Heart left ventricle (tissue), 13 donors: ENCODE results near the gene CCDC54.

Experiments
- POLR2A ChIP-seq, 2 donors: fragments of 450-650 bp; IDR thresholded peaks; one replicate each; pipeline ENCODE4 v1.6.1; 2017; ENCODE audit warnings: antibody characterized with exemption in 2 of 2, mild to moderate bottlenecking in 2 of 2, moderate library complexity in 2 of 2
- TF ChIP-seq, protein P1 (sequence below), 12 donors: fragments of 200-600 bp; sonication (generic) in 4 of 12; IDR thresholded peaks; one replicate each; pipeline versions ENCODE4 v1.5.0 to v1.8.0; 2018 to 2022; ENCODE audit warnings: antibody characterized with exemption in 12 of 12, mild to moderate bottlenecking in 5 of 12
- donor health status: ischemic (EF 13 %, LVEDD 7.1; RV severe dilation, severe dysfunction).
- donor health status: DM: no; HTN: yes; CAD: no.
- donor health status: DM: no; HTN: no; CAD: no.
- donor health status: ischemic (EF 25% LVEDD 6.9; RV normal size, moderate dysfunction).
- donor health status: ischemic (EF 25% LVEDD 5.7; RV mildly dilated, moderate dysfunction).
- donor health status: ischemic (EF 35%, LVEDD 5.7; RV mildly dilated, moderate dysfunction).
- donor health status: nonischemic (EF 11% LVEDD 7.7; RV severe dilation, severe dysfunction).
- donor health status: DM: yes; HTN: yes; CAD: no.
- donor health status: PGD.
- donor health status: ischemic (EF 29% LVEDD 5.4; RV normal size, mild dysfunction).
- donor health status: nonischemic (EF 23%, LVEDD 6.1; RV moderate dilation, normal function).

GRCh38 chr3:107344722-107345121 lies 32.5 kb upstream of the CCDC54 start:
- TF ChIP-seq, protein P1, sequence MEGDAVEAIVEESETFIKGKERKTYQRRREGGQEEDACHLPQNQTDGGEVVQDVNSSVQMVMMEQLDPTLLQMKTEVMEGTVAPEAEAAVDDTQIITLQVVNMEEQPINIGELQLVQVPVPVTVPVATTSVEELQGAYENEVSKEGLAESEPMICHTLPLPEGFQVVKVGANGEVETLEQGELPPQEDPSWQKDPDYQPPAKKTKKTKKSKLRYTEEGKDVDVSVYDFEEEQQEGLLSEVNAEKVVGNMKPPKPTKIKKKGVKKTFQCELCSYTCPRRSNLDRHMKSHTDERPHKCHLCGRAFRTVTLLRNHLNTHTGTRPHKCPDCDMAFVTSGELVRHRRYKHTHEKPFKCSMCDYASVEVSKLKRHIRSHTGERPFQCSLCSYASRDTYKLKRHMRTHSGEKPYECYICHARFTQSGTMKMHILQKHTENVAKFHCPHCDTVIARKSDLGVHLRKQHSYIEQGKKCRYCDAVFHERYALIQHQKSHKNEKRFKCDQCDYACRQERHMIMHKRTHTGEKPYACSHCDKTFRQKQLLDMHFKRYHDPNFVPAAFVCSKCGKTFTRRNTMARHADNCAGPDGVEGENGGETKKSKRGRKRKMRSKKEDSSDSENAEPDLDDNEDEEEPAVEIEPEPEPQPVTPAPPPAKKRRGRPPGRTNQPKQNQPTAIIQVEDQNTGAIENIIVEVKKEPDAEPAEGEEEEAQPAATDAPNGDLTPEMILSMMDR (IDR thresholded peaks at IDR 0.05) = no peak
- TF ChIP-seq POLR2A (IDR thresholded peaks at IDR 0.05) = no peak
